CD4-positive, alpha-beta T cell (primary cell): Measurements from ENCODE around the gene TCF4. TPM values are rescaled to one million over a fixed set of nuclear protein-coding genes. Genes with fewer than 3 reads are reported as not detected.
A peak's percentile ranks its signal among the peaks of the same experiment; 100 is the strongest.

Experiments used
- ATAC-seq: fragments of 200-7000 bp; cut with Tn5 transposase; one replicate; pipeline ENCODE4 v1.10.0; 2022; ENCODE audit warnings: mild to moderate bottlenecking; ENCODE audit not compliant: poor library complexity
- CTCF ChIA-PET: fragments of 350-600 bp; sonication (Branson Sonifier 250); formaldehyde crosslinking; loops from one replicate; lab custom pipeline; 2021; ENCODE audit warnings: antibody characterized with exemption, inconsistent platforms; lab: Charles Lee
- POLR2A ChIA-PET: fragments of 350-600 bp; sonication (Branson Sonifier 250); formaldehyde crosslinking; loops from one replicate; lab custom pipeline; 2021; ENCODE audit warnings: antibody characterized with exemption, inconsistent platforms; lab: Charles Lee
- DNase-seq, 14 experiments: peaks; one replicate each; pipeline ENCODE4 v3.0.0-alpha.2; 2013 to 2020; ENCODE audit warnings: mixed read lengths in 2 of 14
- H3K27ac ChIP-seq, 2 donors: one replicate each; pipeline versions ENCODE4 v1.5.1 to v1.7.0; 2013; ENCODE audit warnings: low read length in 2 of 2, low read depth in 1 of 2, mild to moderate bottlenecking in 1 of 2
- H3K27me3 ChIP-seq, 2 experiments: 1 replicate in 1 of 2; 2 replicates in 1 of 2; pipeline versions ENCODE4 v1.6.1 to v1.7.0; 2013; ENCODE audit warnings: low read length in 2 of 2, control low read depth in 1 of 2, mild to moderate bottlenecking in 1 of 2, moderate library complexity in 1 of 2; ENCODE audit not compliant: insufficient read depth in 2 of 2, control insufficient read depth in 1 of 2
- H3K36me3 ChIP-seq: one replicate; pipeline ENCODE4 v1.6.1; 2013; ENCODE audit warnings: low read length, control low read depth; ENCODE audit not compliant: insufficient read depth
- H3K4me1 ChIP-seq: one replicate; pipeline ENCODE4 v1.6.1; 2013; ENCODE audit warnings: low read length, control low read depth; ENCODE audit not compliant: insufficient read depth
- H3K4me3 ChIP-seq: one replicate; pipeline ENCODE4 v1.5.1; 2013; ENCODE audit warnings: mild to moderate bottlenecking, low read length, moderate library complexity
- H3K9me3 ChIP-seq, 2 experiments: 1 replicate in 1 of 2; 2 replicates in 1 of 2; pipeline versions ENCODE4 v1.6.1 to v1.7.0; 2013; ENCODE audit warnings: low read length in 2 of 2, mild to moderate bottlenecking in 2 of 2, control low read depth in 1 of 2, moderate library complexity in 1 of 2; ENCODE audit not compliant: control insufficient read depth in 1 of 2, insufficient read depth in 1 of 2
- H3K27ac Mint-ChIP-seq: one replicate; pipeline ENCODE4 v1.8.0; 2020; ENCODE audit warnings: mixed read lengths
- H3K27me3 Mint-ChIP-seq: one replicate; pipeline ENCODE4 v1.8.0; 2021; ENCODE audit warnings: mixed read lengths
- H3K36me3 Mint-ChIP-seq: one replicate; pipeline ENCODE4 v1.8.0; 2021; ENCODE audit warnings: low read depth, mixed read lengths
- H3K4me1 Mint-ChIP-seq: one replicate; pipeline ENCODE4 v1.8.0; 2021; ENCODE audit warnings: low read depth, mixed read lengths
- H3K4me3 Mint-ChIP-seq: one replicate; pipeline ENCODE4 v1.8.0; 2020; ENCODE audit warnings: mild to moderate bottlenecking, mixed read lengths
- H3K9me3 Mint-ChIP-seq: one replicate; pipeline ENCODE4 v1.8.0; 2020; ENCODE audit warnings: mixed read lengths
- intact Hi-C, 2 experiments: fragments of 100-400 bp; cut with DNase I in 1 of 2; cut with micrococcal nuclease in 1 of 2; formaldehyde crosslinking; loops; one replicate each; pipeline versions ENCODE4 v1.15.1 to v1.9.0; 2023 to 2025; cut with DNase I, micrococcal nuclease
- total RNA-seq, 174 experiments: library from RNA in 2 of 174; stranded (reverse) in 2 of 174; gene quantifications; one replicate each; pipeline ENCODE4 v1.2.3 and lab custom pipeline; 2021 to 2026
- TF ChIP-seq, protein P1 (sequence below): fragments of 200-600 bp; IDR thresholded peaks from one replicate; pipeline ENCODE4 v1.8.0; 2022; ENCODE audit warnings: antibody characterized with exemption, mild to moderate bottlenecking

TCF4 gene
- total RNA-seq, 2 experiments from 2014 or later: 3.0 to 3.2 TPM

DNA sequence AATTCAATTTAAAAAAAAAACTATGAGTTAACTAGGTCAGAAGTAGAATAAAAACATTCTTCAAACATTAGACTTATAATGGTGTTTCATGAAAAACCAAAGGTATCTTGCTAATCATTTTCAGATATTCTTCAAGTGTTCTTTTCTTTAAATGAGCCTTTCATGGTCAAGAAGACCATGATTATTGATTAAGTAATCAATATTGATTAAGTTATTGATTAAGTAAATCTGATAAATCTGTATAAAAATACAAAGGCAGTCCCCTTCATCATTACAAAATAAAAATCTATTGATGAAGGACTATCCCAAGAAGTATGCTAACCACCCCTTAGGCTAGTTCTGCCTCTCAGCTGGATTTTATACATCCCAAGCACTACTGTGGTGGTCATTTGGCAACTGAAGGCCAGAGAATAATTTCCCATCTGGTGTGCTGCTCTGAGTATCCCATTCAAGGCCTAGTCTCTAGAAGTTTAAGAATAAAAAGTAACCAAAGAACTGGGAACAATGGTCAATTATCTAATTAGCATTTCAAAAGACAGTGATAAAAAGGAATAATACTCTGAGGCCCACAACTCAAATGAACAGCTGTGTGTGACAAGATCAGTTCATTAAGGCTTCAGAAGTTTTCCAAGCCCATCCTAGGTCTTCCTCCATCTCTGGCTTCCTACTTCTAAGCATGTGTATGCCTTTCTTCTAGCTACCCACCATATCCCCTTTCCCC lies 63.5 kb downstream of the TCF4 start:
- Histone ChIP-seq H3K27ac (no peak overlapping the region), H3K36me3 (no peaks in the 10 kb centered on the region), H3K27me3 (no peaks in the 10 kb centered on the region), H3K4me1 (no peaks in the 10 kb centered on the region), H3K4me3 (no peak overlapping the region), H3K9me3 (no peaks in the 10 kb centered on the region)
- ATAC-seq (no peak), DNase-seq (no peak)
- Mint-ChIP-seq H3K4me3 (no peak overlapping the region), H3K27me3 (no peaks in the 10 kb centered on the region), H3K9me3 (no peaks in the 10 kb centered on the region), H3K27ac (no peak overlapping the region), H3K36me3 (no peaks in the 10 kb centered on the region), H3K4me1 (no peaks in the 10 kb centered on the region)
- POLR2A ChIA-PET: no interaction called here
- CTCF ChIA-PET: no interaction called here
- TF ChIP-seq, protein P1, sequence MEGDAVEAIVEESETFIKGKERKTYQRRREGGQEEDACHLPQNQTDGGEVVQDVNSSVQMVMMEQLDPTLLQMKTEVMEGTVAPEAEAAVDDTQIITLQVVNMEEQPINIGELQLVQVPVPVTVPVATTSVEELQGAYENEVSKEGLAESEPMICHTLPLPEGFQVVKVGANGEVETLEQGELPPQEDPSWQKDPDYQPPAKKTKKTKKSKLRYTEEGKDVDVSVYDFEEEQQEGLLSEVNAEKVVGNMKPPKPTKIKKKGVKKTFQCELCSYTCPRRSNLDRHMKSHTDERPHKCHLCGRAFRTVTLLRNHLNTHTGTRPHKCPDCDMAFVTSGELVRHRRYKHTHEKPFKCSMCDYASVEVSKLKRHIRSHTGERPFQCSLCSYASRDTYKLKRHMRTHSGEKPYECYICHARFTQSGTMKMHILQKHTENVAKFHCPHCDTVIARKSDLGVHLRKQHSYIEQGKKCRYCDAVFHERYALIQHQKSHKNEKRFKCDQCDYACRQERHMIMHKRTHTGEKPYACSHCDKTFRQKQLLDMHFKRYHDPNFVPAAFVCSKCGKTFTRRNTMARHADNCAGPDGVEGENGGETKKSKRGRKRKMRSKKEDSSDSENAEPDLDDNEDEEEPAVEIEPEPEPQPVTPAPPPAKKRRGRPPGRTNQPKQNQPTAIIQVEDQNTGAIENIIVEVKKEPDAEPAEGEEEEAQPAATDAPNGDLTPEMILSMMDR: no peak
- intact Hi-C loops: no loop called here

GRCh38 chr18:55523001-55523400 lies 65.0 kb downstream of the TCF4 start:
- Mint-ChIP-seq H3K27ac (no peak overlapping the region), H3K4me1 (no peaks in the 10 kb centered on the region), H3K36me3 (no peaks in the 10 kb centered on the region), H3K9me3 (no peaks in the 10 kb centered on the region), H3K27me3 (no peaks in the 10 kb centered on the region), H3K4me3 (no peak overlapping the region)
- TF ChIP-seq, protein P1: no peak
- no peak overlapping the region for H3K27ac ChIP-seq
- DNase-seq (no peak), ATAC-seq (no peak)
- intact Hi-C loops: no loop called here
- H3K9me3 ChIP-seq: no peaks in the 10 kb centered on the region
- no peaks in the 10 kb centered on the region for H3K4me1 ChIP-seq
- no peaks in the 10 kb centered on the region for H3K36me3 ChIP-seq
- H3K27me3 ChIP-seq: no peaks in the 10 kb centered on the region
- no peak overlapping the region for H3K4me3 ChIP-seq
- POLR2A ChIA-PET: no interaction called here
- CTCF ChIA-PET: no interaction called here

DNA sequence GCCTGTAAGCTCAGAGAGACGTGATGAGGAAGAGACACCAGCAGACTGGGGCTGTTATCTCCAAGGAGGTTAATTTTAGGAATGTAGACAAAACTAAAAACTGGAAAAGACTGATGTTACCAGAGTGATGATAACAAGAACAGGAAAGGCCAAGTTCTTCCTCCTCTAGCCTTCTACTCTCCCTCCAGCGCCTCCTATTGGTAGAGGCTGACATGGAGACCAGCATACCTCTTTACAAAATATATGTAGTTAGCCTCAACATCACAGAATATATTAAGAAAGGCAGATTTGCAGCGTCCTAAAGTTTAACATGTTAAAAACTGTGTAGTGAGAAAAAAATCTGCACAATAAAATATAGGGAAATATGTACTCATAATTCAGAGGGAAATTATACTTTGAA lies 66.0 kb downstream of the TCF4 start:
- TF ChIP-seq, protein P1: no peak
- Histone ChIP-seq H3K27ac (no peak overlapping the region), H3K9me3 (no peaks in the 10 kb centered on the region), H3K36me3 (no peaks in the 10 kb centered on the region), H3K4me3 (no peak overlapping the region), H3K4me1 (no peaks in the 10 kb centered on the region), H3K27me3 (no peaks in the 10 kb centered on the region)
- no peak overlapping the region for H3K4me3 Mint-ChIP-seq
- H3K36me3 Mint-ChIP-seq: no peaks in the 10 kb centered on the region
- ChIA-PET CTCF (no interaction called here), POLR2A (no interaction called here)
- H3K27me3 Mint-ChIP-seq: no peaks in the 10 kb centered on the region
- no peaks in the 10 kb centered on the region for H3K4me1 Mint-ChIP-seq
- ATAC-seq (no peak), DNase-seq (peak in 2 of 14 experiments; percentile 5 to 13)
- intact Hi-C loops: no loop called here
- H3K9me3 Mint-ChIP-seq: no peaks in the 10 kb centered on the region
- no peak overlapping the region for H3K27ac Mint-ChIP-seq
